Middle frontal gyrus (tissue), 1 donor: Measurements from ENCODE around the gene SH2B3.
"Not testable (repeated sequence)": the region's sequence is repeated elsewhere in the genome, so short reads cannot be mapped to it uniquely, and the experiment has no call there.

Experiments
- DNase-seq: peaks from one replicate; pipeline ENCODE4 v3.0.0-alpha.2; 2015; ENCODE audit warnings: low spot score; ENCODE audit errors: extremely low spot score

SH2B3 gene

DNA sequence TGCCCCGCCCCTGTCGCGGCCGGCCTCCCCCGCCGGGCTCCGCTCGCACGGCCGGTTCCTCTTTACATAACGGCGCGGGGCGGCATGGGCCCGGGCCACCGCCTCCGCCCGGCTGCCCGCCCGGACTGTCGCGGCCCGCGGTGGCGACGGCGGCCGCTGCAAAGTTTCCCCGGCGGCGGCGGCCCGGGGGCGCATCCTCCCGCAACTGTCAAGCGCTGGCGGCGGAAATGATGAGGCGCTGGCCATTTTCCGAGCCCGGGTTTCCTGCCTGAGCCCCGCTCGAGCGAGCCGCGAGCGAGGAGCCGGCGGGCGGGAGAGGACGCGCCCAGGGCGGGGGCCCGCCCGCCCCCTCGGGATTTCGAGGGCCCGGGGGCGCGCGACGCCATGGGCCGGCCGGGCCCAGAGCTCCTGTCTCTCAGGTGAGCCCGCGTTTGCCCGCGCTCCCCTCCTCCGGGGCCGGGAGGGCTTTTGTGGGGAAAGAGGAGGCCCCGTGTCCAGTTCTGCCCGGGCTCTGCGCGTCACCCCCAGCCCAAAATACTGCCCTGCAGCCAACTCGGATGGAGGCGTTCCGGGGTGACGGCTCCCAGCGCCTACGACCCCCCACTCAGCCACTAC, at the start of gene SH2B3:
TSS of gene SH2B3 (plus strand) at position 65 of the 615 bp plus-strand sequence. CDS start 12,223 bp downstream, outside the sequence.
- DNase-seq = no peak

- no peak for DNase-seq
Observed at GRCh38 chr12:111359231-111359913, 46.4 kb upstream of the SH2B3 start.

DNA sequence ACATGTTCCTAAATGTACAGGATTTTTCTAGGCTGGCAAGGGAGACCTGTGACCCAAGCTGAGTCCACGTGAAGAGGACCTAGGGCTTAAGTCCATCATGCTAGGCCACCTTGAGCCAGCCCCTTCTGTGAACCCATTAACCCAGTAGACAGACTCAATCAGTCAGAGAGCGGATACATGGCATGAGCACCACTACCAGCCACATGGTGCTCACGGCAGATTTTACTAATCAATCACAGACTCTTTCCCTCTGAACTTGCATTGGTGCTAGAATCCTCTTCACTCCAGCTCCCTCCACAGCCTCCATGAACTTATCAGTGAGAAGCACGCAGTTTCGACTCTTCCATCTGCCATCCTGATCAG, 45.8 kb upstream of the SH2B3 start:
- no peak for DNase-seq

DNA sequence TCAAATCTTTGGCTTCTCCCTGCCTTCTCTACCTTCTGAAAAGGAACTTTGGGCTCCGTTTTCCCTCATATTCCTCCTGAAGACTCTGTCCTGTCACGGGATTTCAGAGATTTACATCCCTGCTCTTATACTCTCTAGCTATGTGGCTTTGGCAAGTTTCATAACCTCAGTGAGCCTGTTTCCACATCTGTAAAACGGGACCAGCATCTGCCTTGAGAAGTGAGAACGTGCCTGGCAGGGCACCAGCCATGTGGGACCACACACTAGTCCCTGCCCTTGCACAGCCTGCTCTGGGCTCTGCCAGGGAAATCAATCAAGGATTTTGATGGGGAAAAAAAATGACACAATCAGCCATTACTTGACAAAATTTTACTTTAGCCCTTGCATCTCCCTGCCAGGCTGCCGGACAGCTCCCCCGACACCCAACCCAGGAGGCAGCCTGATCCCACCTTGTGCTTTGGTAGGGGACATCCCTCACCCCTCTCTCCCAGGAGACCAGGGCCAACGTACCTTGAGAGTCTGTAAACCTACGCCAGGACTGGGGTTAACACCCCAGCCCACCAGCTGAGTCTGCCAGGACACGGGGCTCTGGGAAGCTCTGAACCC, 45.3 kb upstream of the SH2B3 start:
- DNase-seq = no peak

- DNase-seq = no peak
Observed at GRCh38 chr12:111361073-111361716, 44.5 kb upstream of the SH2B3 start.

GRCh38 chr12:111361717-111362576, 43.8 kb upstream of the SH2B3 start:
- no peak for DNase-seq

DNA sequence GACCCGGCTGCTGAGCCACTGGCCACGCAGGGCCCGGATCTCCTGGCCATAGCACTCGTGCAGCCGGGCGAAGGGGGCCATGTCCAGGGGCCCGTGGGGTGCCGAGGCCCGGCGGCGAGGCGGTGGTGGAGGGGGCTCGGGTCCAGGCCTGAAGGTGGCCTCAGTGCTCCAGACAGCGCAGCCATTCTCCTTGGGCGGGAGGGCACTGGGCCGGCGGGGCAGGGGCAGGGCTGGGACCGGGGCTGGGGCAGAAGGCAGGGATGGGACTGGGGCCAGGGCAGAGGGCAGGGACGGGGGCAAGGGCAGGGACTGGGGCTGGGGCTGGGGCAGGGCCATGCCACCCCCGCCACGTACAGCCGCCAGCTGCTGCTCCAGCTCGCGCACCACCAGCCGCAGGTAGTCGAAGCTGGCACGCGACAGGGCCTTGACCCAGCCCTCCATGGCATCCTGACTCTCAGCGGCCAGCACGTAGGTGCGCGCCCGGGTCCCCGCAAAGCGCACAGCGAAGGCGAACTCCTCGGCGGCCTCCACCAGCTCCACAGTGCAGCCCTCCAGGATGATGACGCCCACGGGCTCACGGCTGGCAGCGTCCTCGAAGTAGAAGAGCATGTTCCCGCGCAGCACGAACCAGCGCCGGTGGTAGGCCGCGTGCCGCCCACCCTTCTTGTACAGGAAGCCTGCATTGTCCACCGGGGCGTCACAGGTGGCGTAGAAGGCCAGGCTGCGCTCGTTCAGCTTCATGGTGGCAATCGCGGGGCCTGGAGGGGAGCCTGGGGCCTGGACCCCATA, 42.8 kb upstream of the SH2B3 start:
- no peak for DNase-seq

DNA sequence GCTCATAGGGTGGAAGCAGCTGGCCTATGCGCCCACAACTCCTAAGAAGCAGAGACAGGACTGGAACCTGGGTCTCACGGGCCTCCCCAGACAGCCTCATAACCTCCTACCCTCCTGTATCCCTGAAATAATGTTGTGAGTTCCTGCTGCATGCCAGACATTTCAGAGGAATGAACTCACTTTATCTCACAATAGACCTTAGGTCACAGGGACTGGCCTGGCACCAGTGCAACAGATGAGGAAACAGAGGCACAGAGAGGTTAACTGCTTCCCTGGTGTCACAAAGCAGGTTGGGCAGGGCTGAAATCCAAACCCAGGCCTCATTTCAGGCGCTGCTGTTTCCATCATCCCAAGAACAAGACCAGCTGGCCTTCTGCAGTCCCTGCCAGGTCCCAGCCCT, 42.1 kb upstream of the SH2B3 start:
- no peak for DNase-seq

DNA sequence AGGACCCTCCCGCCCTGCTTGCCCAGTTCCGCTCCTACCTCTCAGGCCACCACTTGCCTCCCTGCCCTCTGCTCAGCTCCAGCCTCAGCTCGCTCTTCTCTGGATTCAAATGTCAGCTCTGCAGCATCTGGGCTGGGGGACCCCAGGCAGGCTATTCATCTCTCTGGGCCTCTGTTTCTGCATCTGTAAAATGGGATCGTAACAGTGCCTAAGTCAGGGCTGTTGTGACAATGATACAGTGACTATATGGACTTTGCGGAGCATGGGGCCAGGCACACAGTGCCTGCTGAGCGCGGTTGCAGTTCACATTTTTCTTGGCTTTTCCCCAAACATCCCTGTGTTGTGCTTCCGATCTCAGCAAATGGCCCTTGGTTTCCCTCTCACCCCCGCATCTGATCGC, 39.6 kb upstream of the SH2B3 start:
- DNase-seq = no peak

DNA sequence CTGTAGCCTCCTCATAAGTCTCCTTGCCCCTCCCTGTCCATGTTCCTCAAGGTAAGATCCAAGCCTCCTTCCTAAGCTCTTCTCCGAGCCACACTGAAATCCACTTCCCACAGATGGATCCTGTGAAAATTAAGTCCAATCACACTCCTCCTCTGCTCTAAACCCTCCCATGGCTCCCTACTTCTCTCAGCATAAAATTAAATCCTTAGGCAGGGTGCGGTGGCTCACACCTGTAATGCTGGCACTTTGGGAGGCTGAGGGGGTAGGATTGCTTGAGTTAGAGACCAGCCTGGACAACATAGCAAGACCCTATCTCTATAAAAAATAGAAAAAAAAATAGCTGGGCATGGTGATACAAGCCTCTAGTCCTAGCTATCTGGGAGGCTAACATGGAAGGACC, 39.1 kb upstream of the SH2B3 start:
- DNase-seq = no peak

DNA sequence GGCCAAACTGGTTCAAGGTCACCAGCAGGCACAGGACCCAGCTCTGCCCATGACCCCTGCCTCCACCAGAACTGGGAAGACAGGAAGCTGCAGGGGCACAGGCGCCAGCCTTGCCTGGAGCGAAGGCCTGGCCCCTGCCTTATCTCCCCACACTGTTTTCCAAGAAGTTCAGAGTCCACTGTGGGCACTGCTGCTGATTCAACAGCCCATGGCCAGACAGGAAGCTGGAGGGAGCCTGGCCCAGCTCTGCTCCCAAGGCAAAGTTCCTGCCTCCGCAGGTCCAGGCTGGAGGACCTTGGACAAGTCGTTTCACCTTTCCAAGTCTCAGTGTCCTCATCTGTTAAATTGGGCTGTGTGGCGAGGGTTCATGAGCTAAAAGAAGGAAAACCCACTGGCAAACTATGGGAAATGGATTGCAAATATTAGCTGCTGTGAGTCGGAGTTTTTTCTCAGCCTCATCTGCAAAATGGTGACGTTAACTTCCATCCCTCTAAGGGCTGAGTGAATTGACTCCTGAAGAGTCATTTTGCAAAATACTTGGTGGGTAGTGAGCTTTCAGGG, 38.0 kb upstream of the SH2B3 start:
- DNase-seq = no peak

GRCh38 chr12:111368291-111368787, 37.4 kb upstream of the SH2B3 start:
- DNase-seq = no peak

DNA sequence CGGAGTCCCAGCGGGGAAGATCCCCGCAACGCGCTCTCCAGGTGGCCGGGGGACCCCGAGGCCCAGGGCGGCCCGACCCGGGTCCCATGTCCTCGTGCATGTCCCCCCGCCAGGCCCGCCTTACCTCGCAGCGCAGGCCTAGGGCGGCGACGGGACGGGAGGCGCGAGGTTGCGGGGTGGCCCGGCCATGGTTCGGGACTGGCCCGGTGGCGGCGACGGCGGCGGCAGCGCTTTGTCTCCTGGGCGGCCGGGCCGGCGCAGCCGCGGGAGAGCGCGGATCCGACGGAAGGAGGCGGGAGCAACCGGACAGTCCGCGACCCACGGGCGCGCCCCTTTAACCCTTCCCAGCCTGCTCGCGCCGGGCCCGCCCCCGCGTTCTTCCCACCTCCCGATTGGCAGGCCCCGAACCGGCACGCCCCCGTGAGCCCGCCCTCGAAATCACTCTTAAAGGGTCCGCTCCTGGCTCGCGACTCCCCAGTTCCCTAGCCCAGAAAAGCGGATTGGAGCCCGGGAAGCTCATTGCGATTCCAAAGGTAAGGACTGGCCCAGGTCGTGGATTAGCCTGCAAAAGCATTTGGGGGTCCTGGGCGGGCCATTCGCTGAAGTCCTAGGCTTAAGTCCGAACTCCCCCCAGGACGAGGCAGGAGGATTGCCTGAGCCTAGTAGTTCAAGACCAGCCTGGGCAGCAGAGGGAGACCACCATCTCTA, 36.8 kb upstream of the SH2B3 start, which contains the start of gene PHETA1:
TSS of gene PHETA1 (minus strand) at position 308 of the 708 bp plus-strand sequence. CDS start 5,668 bp downstream, outside the sequence.
- DNase-seq = peak; percentile 75

GRCh38 chr12:111369496-111370220, 36.1 kb upstream of the SH2B3 start:
- no peak for DNase-seq

DNA sequence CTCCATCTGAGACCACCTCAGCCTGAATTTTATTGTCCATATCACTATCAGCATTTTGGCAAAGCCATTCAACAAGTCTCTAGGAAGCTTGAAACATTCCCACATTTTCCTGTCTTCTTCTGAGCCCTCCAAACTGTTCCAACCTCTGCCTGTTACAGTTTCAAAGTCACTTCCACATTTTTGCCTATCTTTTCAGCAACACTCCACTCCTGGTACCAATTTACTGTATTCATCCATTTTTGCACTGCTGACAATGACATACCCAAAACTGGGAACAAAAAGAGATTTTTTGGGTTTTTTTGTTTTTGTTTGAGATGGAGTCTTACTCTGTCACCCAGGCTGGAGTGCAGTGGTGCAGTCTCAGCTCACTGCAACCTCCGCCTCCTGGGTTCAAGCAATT, 32.5 kb upstream of the SH2B3 start:
- DNase-seq = not testable (repeated sequence)

GRCh38 chr12:111377440-111377839, 28.3 kb upstream of the SH2B3 start:
- DNase-seq = no peak

DNA sequence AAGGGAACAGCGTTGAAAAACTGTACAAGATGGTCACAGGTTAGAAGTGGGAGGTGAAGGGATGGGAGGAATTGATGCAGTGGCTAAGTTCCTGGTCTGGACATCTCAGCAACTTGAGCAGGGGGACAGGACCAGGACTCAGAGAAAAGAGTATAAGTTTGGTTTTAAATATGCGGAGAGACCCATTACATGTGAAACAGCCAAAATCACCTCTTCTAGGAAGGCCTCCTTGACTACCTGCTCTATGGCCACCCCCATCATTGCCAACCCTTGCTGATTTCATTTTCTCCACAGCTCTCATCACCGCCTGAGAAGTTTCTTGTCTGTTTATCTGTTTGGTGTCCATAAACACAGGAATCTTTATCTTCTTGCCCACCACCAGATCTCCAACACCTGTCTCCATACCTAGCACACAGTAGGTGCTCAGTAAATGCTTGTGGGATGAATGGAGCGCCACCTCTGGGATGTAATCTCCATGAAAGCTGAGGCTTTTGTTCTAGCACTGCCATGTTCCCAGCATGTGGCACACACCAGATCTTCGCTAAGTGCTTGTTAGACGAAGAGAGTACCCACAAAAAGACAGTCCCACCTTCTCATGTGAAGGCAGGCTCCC, 25.7 kb upstream of the SH2B3 start:
- DNase-seq = no peak

DNA sequence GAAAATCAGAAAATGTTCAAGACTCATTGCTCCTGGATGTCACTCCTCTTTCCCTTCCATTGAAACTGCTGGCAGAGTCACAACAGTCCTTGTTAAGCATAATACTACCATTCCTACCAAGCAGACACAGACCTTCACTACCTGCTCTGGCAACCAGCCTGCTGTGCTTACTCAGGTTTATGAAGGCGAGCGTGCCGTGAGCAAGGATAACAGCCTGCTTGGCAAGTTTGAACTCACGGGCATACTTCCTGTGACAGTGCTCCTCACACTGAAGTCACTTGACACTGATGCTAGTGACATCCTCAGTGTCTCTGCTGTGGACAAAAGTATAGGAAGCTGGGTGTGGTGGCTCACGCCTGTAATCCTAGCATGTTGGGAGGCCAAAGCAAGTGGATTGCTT, 21.1 kb upstream of the SH2B3 start:
- DNase-seq = no peak
